Loucy (cell line): ENCODE results near the gene INPP5J.
A peak's percentile ranks its signal among the peaks of the same experiment; 100 is the strongest.

Experiments
- H2AFZ ChIP-seq: fragments of 200-600 bp; sonication (generic); 2 replicates; pipeline ENCODE4 v1.6.0; 2016; ENCODE audit warnings: antibody characterized with exemption, mild to moderate bottlenecking, low read length, moderate library complexity
- H3F3A ChIP-seq: fragments of 200-600 bp; 2 replicates; pipeline ENCODE4 v1.6.0; 2016; ENCODE audit warnings: antibody characterized with exemption, low read depth, mild to moderate bottlenecking
- H3K27me3 ChIP-seq: fragments of 200-600 bp; sonication (generic); 2 replicates; pipeline ENCODE4 v1.6.1; 2014; ENCODE audit warnings: low read length, mild to moderate bottlenecking; ENCODE audit not compliant: insufficient read depth, poor library complexity, severe bottlenecking
- H3K36me3 ChIP-seq: fragments of 200-600 bp; sonication (generic); 2 replicates; pipeline ENCODE4 v1.6.1; 2016; ENCODE audit warnings: low read length; ENCODE audit not compliant: insufficient read depth
- H3K4me1 ChIP-seq: fragments of 200-600 bp; sonication (generic); 2 replicates; pipeline ENCODE4 v1.5.1; 2014; ENCODE audit warnings: low read length, mild to moderate bottlenecking; ENCODE audit not compliant: insufficient read depth, poor library complexity, severe bottlenecking
- H3K4me2 ChIP-seq: fragments of 200-600 bp; sonication (generic); 2 replicates; pipeline ENCODE4 v1.6.0; 2014; ENCODE audit warnings: antibody characterized with exemption, low read length, low read depth, mild to moderate bottlenecking; ENCODE audit not compliant: poor library complexity, severe bottlenecking
- H3K4me3 ChIP-seq: fragments of 200-600 bp; sonication (generic); 2 replicates; pipeline ENCODE4 v1.5.1; 2014; ENCODE audit warnings: low read length, mild to moderate bottlenecking, mixed read lengths; ENCODE audit not compliant: poor library complexity, severe bottlenecking
- H3K79me2 ChIP-seq: fragments of 200-600 bp; sonication (generic); 2 replicates; pipeline ENCODE4 v1.6.1; 2014; ENCODE audit warnings: low read length; ENCODE audit not compliant: insufficient read depth
- H3K9ac ChIP-seq: fragments of 200-600 bp; sonication (generic); 2 replicates; pipeline ENCODE4 v1.6.0; 2014; ENCODE audit warnings: mild to moderate bottlenecking, low read depth, low read length, moderate library complexity; ENCODE audit not compliant: poor library complexity, severe bottlenecking
- H3K9me2 ChIP-seq: fragments of 200-600 bp; sonication (generic); replicated peaks from 2 replicates; pipeline ENCODE4 v1.6.1; 2016; ENCODE audit warnings: low read depth, low read length, mixed read lengths
- H3K9me3 ChIP-seq: fragments of 200-600 bp; sonication (generic); 2 replicates; pipeline ENCODE4 v1.6.1; 2014; ENCODE audit warnings: mild to moderate bottlenecking, antibody characterized with exemption, low read length, low read depth; ENCODE audit not compliant: insufficient read depth
- H4K20me1 ChIP-seq: fragments of 200-600 bp; sonication (generic); 2 replicates; pipeline ENCODE4 v1.6.0; 2014; ENCODE audit warnings: antibody characterized with exemption, low read length, mild to moderate bottlenecking; ENCODE audit not compliant: insufficient read depth, poor library complexity, severe bottlenecking
- CTCF ChIP-seq: fragments of 200-600 bp; sonication (generic); conservative IDR thresholded peaks from 2 replicates; pipeline ENCODE4 v1.5.1; 2014; ENCODE audit warnings: mild to moderate bottlenecking, antibody characterized with exemption, low read length
- EZH2phosphoT487 ChIP-seq: fragments of 200-600 bp; IDR thresholded peaks from 2 replicates; pipeline ENCODE4 v1.6.1; 2018; ENCODE audit warnings: antibody characterized with exemption, mild to moderate bottlenecking, moderate library complexity, borderline replicate concordance

INPP5J gene

GRCh38 chr22:31154975-31155374 is 32.2 kb downstream of the INPP5J start:
- no peak overlapping the region for H2AFZ ChIP-seq
- no peaks in the 10 kb centered on the region for H3K36me3 ChIP-seq
- no peaks in the 10 kb centered on the region for H3K79me2 ChIP-seq
- no peak overlapping the region for H3K9ac ChIP-seq
- H3K4me1 ChIP-seq: no peaks in the 10 kb centered on the region
- no peaks in the 10 kb centered on the region for H4K20me1 ChIP-seq
- H3K4me3 ChIP-seq: no peak overlapping the region
- no peaks in the 10 kb centered on the region for H3F3A ChIP-seq
- TF ChIP-seq CTCF (no peak), EZH2phosphoT487 (no peak)
- no peaks in the 10 kb centered on the region for H3K9me3 ChIP-seq
- H3K4me2 ChIP-seq: no peak overlapping the region
- no peaks in the 10 kb centered on the region for H3K9me2 ChIP-seq
- peaks cover 42% of the 10 kb centered on the region for H3K27me3 ChIP-seq

- Histone ChIP-seq H2AFZ (no peak overlapping the region), H3K9me3 (no peaks in the 10 kb centered on the region)
Observed at GRCh38 chr22:31155422-31155821, 32.7 kb downstream of the INPP5J start.

GRCh38 chr22:31160328-31160978 is 37.7 kb downstream of the INPP5J start:
- H3K9ac ChIP-seq: peak overlapping the region; percentile 79
- H2AFZ ChIP-seq: peak overlapping the region; percentile 87
- H3K27me3 ChIP-seq: peaks cover 40% of the 10 kb centered on the region
- no peaks in the 10 kb centered on the region for H3K9me3 ChIP-seq
- H3K9me2 ChIP-seq: no peaks in the 10 kb centered on the region
- TF ChIP-seq EZH2phosphoT487: no peak
- TF ChIP-seq CTCF: no peak
- no peaks in the 10 kb centered on the region for H3K36me3 ChIP-seq
- H3K79me2 ChIP-seq: peaks cover 23% of the 10 kb centered on the region
- H3F3A ChIP-seq: no peaks in the 10 kb centered on the region
- peaks cover 19% of the 10 kb centered on the region for H3K4me1 ChIP-seq
- no peaks in the 10 kb centered on the region for H4K20me1 ChIP-seq
- H3K4me2 ChIP-seq: peak overlapping the region; percentile 93
- H3K4me3 ChIP-seq: peak overlapping the region; percentile 78

More at GRCh38 chr22:31155422-31155821, 32.7 kb downstream of the INPP5J start:
- Histone ChIP-seq H4K20me1 (no peaks in the 10 kb centered on the region), H3K4me1 (no peaks in the 10 kb centered on the region), H3K9me2 (no peaks in the 10 kb centered on the region), H3K27me3 (peaks cover 42% of the 10 kb centered on the region), H3K9ac (no peak overlapping the region), H3K79me2 (peaks cover 3% of the 10 kb centered on the region), H3K36me3 (no peaks in the 10 kb centered on the region), H3K4me2 (no peak overlapping the region), H3F3A (no peaks in the 10 kb centered on the region), H3K4me3 (no peak overlapping the region)
- TF ChIP-seq EZH2phosphoT487: no peak
- TF ChIP-seq CTCF: no peak
